Stimulated activated CD8-positive, alpha-beta memory T cell treated with anti-CD3 and anti-CD28 coated beads, Interleukin-7, amount 100 ng/mL, for 24 hours (primary cell): ENCODE data around the gene KIF18B.

Experiments used
- DNase-seq: peaks from one replicate; pipeline ENCODE4 v3.0.0-alpha.2; 2020; ENCODE audit warnings: low read depth

The KIF18B gene

GRCh38 chr17:44905006-44906000 lies 42.3 kb downstream of the KIF18B start:
- DNase-seq = no peak

- no peak for DNase-seq
These were observed 43.3 kb downstream of the KIF18B start for GRCh38 chr17:44904001-44904984.

GRCh38 chr17:44903012-44903685 lies 44.4 kb downstream of the KIF18B start:
- DNase-seq = no peak

- DNase-seq = no peak
These were observed 45.3 kb downstream of the KIF18B start for GRCh38 chr17:44902135-44902760.

DNA sequence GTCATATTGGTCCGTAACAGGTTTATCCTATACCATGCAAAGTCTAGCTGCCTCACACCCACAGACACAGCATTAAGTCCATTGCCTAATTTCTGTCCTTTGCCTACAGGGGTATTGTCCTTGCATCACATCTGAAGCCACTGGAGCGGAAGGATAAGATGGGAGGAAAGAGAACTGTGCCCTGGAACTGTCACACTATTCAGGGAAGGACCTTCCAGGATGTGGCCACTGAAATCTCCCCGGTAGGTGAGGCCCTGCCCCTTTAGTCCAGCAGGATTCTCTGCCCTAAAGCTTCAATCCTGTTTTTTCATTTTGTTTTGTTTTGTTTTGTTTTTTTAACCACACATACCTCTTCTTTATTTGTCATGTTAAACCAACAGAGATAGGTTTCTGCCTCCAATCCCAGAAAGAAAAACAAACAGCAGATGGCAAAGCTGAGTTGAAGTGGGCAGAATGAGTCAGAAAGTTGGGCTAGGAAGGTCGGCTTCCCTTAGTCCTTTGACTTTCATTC lies 46.1 kb downstream of the KIF18B start:
- DNase-seq = no peak

- DNase-seq = no peak
These were observed 46.7 kb downstream of the KIF18B start for GRCh38 chr17:44900894-44901293.

DNA sequence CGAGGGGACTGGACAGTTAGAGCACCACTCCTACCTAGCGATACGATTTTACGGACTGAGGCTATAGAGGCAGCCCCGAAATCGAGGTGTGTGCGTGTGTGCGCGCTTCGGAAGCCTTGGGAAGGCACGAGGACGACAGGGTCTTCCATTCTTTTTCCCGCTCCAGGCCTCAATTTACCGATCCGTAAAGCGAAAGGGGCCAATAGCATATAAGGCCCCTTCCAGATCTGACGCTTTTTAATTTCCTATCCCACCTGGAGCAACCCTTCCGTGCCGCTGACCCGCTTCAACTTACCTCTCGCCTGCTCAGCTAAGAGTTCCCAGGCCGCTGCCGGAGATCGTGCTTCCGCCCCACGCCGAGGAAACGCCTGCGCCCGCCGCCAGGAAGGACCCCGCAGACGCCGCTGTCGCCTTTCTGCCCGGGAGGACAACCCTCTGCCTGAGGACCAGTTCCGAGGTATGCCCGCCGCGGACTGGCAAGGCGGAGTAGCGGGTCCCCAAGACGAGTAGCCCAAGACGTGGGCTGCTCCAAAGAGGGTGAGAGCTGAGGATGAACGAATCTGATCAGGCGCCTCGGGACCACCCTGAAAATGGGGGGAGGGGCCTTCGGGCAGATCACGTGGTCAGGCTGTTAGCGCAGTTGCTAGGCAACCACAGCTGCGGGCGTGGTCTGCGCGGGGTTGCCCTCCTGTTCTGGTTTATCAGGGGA lies 48.3 kb downstream of the KIF18B start, which contains the start of gene EFTUD2:
EFTUD2 (minus strand) TSS at position 372 of the 709 bp plus-strand sequence. CDS start 4,924 bp downstream, outside the sequence.
- peak; percentile 81 for DNase-seq

DNA sequence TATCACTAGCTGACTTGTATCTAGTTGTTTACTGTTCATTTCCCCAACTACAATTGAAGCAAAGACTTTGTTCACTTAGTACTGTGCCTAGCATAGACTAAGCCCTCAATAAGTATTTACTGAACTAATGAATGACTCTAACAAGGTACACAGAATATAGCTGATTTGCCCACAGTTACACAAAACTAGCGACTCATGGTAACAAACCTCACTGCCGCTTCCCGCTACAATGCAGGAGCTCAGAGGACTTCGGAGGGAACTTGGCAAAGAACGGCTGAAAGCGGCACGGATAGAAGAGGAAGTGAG lies 48.9 kb downstream of the KIF18B start:
- no peak for DNase-seq

DNA sequence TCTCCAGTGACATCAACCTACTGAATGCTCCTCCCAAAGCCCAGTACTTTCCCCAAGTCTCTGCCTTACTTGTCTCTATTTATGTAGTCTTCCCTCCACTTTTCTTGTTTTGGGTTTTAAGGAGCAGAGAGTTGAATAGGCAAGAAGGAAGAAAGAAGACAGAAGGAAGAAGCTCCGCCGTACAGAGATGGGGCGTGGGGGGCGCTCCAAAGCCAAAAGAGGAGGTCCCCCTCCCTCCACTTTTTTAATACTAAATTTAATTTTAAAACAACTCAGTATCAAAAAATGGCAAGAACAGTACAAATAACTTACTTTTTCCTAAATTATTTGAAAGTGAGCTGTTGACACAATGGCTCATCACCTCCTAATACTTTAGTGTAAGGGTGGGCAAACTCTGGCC lies 52.9 kb downstream of the KIF18B start:
- DNase-seq = no peak

- DNase-seq = no peak
These were observed 55.3 kb downstream of the KIF18B start for GRCh38 chr17:44892250-44892649.

DNA sequence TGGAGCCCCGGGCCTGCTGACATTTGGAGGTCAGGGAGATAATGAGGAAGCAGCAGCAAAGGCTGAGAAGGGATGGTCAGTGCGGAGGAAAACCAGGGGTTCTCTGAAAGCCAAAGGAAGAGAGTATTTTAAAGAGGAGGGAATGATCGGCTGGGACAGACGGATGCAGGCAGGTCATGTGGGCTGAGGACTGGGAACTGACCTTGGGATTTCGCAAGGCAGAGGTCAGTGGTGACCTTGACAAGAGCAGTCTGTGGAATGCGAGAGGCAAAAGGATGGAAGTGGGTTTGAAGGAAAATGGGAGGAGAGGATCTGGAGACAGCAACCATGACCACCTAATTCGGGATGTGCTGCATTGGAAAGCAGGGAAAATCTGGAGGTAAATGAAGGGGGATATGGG lies 58.6 kb downstream of the KIF18B start:
- DNase-seq = no peak

GRCh38 chr17:44887971-44888954 lies 59.3 kb downstream of the KIF18B start:
- DNase-seq = no peak

GRCh38 chr17:44887016-44887415 lies 60.6 kb downstream of the KIF18B start:
- DNase-seq = no peak

DNA sequence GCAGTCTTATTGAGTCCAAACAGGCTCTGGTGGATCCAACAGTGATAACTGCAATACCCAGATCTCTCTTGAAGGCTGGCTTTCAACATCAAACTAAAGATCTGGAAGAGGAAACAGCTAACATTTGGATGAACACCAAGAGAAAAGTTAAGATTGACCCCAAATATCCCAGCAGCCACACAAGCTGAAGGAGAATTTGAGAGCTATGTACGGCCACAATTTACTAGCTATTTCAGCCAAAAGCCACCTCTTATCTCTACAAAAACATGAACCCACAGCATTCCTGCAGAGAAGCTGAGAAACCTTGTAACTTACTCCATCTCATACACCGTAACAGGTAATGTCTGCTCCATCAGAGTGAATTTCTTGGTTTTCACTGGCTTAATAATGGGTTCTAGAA lies 62.6 kb downstream of the KIF18B start:
- no peak for DNase-seq

GRCh38 chr17:44881145-44881544 lies 66.4 kb downstream of the KIF18B start:
- no peak for DNase-seq

DNA sequence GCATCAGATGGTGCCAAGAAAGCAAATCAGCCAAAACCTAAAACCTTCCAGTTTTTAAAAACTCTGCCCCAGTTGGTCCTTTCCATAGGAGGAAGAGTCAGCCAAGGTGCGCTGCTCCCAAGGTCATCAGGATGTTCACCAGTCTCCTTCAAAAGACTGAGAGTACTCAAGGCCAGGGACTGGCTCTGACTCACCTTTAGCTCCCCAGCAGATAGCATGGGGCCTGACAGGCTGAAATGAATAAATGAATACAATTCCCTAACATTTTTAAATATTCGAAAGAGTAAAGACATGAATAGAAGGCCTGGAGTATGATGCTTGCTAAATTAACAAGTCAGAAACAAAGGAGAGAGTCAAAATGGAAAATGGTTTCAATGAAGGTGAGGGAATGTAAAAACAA lies 67.5 kb downstream of the KIF18B start:
- no peak for DNase-seq

GRCh38 chr17:44879376-44879775 lies 68.2 kb downstream of the KIF18B start:
- DNase-seq = no peak

GRCh38 chr17:44878627-44879221 lies 68.8 kb downstream of the KIF18B start:
- DNase-seq = no peak

DNA sequence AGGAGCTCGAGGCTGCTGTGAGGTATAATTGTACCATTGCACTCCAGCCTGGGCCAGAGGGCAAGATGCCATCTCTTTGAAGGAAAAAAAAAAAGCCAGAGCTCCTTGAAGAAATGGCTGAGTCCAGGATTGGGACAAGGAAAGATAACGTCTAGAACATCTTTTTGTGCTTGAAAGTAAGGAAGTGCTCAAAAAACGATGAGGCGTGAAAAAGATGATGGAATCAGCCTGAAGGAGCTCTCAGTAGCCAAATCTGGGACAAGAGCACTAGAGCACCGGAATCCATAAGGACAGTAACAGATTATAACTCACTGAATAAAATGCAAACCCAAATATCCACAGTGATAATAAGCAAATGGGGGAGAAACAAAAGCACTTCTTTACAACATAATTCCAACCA lies 70.5 kb downstream of the KIF18B start:
- no peak for DNase-seq
